ENCODE measurements around the gene TDP2. TPM values are rescaled to one million over a fixed set of nuclear protein-coding genes. Genes with fewer than 3 reads are reported as not detected.

TDP2 gene
- total RNA-seq, 1 experiment from 2014 or later, result 30.2 TPM

DNA sequence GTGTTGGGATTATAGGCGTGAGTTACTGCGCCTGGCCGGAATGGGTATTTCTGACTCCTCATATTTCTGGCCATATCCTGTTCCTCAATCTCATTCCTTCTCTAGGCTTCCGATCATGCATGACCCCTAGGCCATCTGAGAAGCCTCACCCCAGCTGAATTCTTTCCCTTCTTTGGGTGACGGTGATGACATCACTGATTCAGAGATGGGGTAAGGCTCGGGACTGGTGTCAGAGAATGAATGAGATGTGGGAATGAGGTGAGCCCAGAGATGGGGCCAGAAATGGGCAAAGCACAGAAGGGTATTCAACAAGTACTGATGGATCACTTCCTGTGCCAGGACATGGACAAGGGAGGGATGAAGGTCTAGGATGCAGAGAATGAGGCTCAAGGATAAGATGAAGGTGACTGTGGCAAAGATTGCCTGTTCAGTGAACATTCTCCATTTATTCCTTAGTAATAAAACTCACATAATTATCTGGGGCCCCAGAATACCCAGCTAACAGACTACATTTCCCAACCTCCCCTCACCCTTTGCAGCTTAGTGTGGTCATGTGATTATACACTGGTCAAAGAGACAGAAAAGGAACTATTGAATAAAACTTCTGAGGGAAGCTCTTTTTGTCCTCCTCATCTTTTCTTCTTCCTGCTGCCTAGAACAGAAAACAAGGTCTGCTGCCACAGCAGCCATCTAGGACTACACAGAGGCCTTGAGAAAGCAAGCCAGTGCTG lies 60.3 kb downstream of the TDP2 start:
- RAD21 ChIA-PET (ENCODE audit: low non-redundant PET in 1 of 2, low total read pairs in 2 of 2, uncharacterized antibody in 2 of 2, unreplicated experiment in 2 of 2), result no interaction called here
- CTCF ChIA-PET, result no interaction called here
- POLR2A ChIA-PET, result no interaction called here
- intact Hi-C loops (cut with micrococcal nuclease), result no loop called here
- no peak for TF ChIP-seq SIN3A (IDR thresholded peaks at IDR 0.05; ENCODE audit: low read depth)
- TF ChIP-seq YY1 (IDR thresholded peaks at IDR 0.05; ENCODE audit: extremely low read depth, insufficient replicate concordance, low read depth, low read length), result no peak
- no peak for TF ChIP-seq CEBPB (IDR thresholded peaks at IDR 0.05; ENCODE audit: low read depth)
- TF ChIP-seq ZNF274 (IDR thresholded peaks at IDR 0.05; ENCODE audit: low read depth, low read length), result no peak
- TF ChIP-seq, protein P1, sequence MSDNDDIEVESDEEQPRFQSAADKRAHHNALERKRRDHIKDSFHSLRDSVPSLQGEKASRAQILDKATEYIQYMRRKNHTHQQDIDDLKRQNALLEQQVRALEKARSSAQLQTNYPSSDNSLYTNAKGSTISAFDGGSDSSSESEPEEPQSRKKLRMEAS (IDR thresholded peaks at IDR 0.05), result no peak
- Histone ChIP-seq H4K20me1 (ENCODE audit: insufficient read depth) (no peaks in the 10 kb centered on the region), H3K36me3 (ENCODE audit: control insufficient read depth in 1 of 2, insufficient read depth in 2 of 2, low read length in 2 of 2) (no peaks in the 10 kb centered on the region), H3K4me3 (replicated peaks in 1 of 2; ENCODE audit: low read depth in 1 of 2, low read length in 2 of 2) (no peak overlapping the region), H3K79me2 (ENCODE audit: insufficient read depth, low read length) (no peaks in the 10 kb centered on the region), H3K27me3 (ENCODE audit: insufficient read depth, low read length) (no peaks in the 10 kb centered on the region), H3K4me2 (ENCODE audit: low read length) (no peak overlapping the region), H3K4me1 (ENCODE audit: control insufficient read depth in 1 of 2, insufficient read depth in 2 of 2, low read length in 2 of 2) (no peaks in the 10 kb centered on the region), H3K27ac (ENCODE audit: low read depth, low read length) (no peak overlapping the region), H3K9ac (ENCODE audit: low read length) (no peak overlapping the region), H3K9me3 (ENCODE audit: control insufficient read depth in 1 of 2, insufficient read depth in 1 of 2, low read depth in 1 of 2, low read length in 2 of 2) (no peaks in the 10 kb centered on the region), H2AFZ (ENCODE audit: low read depth, low read length, poor library complexity, severe bottlenecking) (no peak overlapping the region), H3K9me2 (ENCODE audit: insufficient read depth) (no peaks in the 10 kb centered on the region)
- ATAC-seq (no peak), DNase-seq (ENCODE audit: low read depth, low spot score) (no peak)
- BruUV-seq (replicated peaks), result no TSS peak

DNA sequence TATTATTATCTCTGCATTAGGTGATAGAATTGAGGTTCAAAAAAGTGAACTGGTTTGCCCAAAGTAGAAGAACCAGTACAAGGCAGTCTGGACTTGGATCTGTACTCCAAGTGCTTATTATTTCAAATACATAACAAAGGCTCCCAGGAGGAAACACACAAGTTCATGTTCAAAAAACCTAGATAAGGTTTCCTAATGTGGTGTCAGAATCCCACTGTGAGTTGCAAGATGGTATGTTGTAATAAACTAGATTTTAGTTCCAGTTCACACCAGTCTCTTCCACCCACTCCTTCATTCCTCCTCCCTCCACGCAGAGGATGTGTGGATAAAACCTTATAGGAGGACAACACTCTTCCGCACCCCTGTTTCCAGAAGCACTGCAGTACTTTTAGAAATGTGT lies 63.5 kb downstream of the TDP2 start:
- Histone ChIP-seq H3K27me3 (ENCODE audit: insufficient read depth, low read length) (no peaks in the 10 kb centered on the region), H3K9me3 (ENCODE audit: control insufficient read depth in 1 of 2, insufficient read depth in 1 of 2, low read depth in 1 of 2, low read length in 2 of 2) (no peaks in the 10 kb centered on the region), H3K9ac (ENCODE audit: low read length) (no peak overlapping the region), H3K4me2 (ENCODE audit: low read length) (no peak overlapping the region), H4K20me1 (ENCODE audit: insufficient read depth) (no peaks in the 10 kb centered on the region), H3K4me3 (replicated peaks in 1 of 2; ENCODE audit: low read depth in 1 of 2, low read length in 2 of 2) (no peak overlapping the region), H3K27ac (ENCODE audit: low read depth, low read length) (no peak overlapping the region), H3K4me1 (ENCODE audit: control insufficient read depth in 1 of 2, insufficient read depth in 2 of 2, low read length in 2 of 2) (no peaks in the 10 kb centered on the region), H3K9me2 (ENCODE audit: insufficient read depth) (no peaks in the 10 kb centered on the region), H2AFZ (ENCODE audit: low read depth, low read length, poor library complexity, severe bottlenecking) (no peak overlapping the region), H3K79me2 (ENCODE audit: insufficient read depth, low read length) (no peaks in the 10 kb centered on the region), H3K36me3 (ENCODE audit: control insufficient read depth in 1 of 2, insufficient read depth in 2 of 2, low read length in 2 of 2) (no peaks in the 10 kb centered on the region)
- ATAC-seq (no peak), DNase-seq (ENCODE audit: low read depth, low spot score) (no peak)
- POLR2A ChIA-PET, result no interaction called here
- BruUV-seq (replicated peaks), result no TSS peak
- CTCF ChIA-PET, result no interaction called here
- intact Hi-C loops (cut with micrococcal nuclease), result no loop called here
- RAD21 ChIA-PET (ENCODE audit: low non-redundant PET in 1 of 2, low total read pairs in 2 of 2, uncharacterized antibody in 2 of 2, unreplicated experiment in 2 of 2), result no interaction called here
- TF ChIP-seq TCF7L2 (IDR thresholded peaks at IDR 0.05; ENCODE audit: borderline replicate concordance, extremely low read depth, insufficient read depth, insufficient read length) (no peak), SRF (IDR thresholded peaks at IDR 0.05; ENCODE audit: low read depth) (no peak), POLR2AphosphoS5 (IDR thresholded peaks at IDR 0.05; ENCODE audit: low read depth, low read length) (no peak), CEBPB (IDR thresholded peaks at IDR 0.05; ENCODE audit: low read depth) (no peak), CBX3 (IDR thresholded peaks at IDR 0.05; ENCODE audit: low read depth) (no peak), JUND (IDR thresholded peaks at IDR 0.05) (no peak), YY1 (IDR thresholded peaks at IDR 0.05; ENCODE audit: extremely low read depth, insufficient replicate concordance, low read depth, low read length) (no peak), EZH2 (IDR thresholded peaks at IDR 0.05) (no peak), ZNF274 (IDR thresholded peaks at IDR 0.05; ENCODE audit: low read depth, low read length) (no peak), EGR1 (IDR thresholded peaks at IDR 0.05; ENCODE audit: low read depth) (no peak), SP1 (IDR thresholded peaks at IDR 0.05; ENCODE audit: low read depth) (no peak), POLR2A (IDR thresholded peaks at IDR 0.05; ENCODE audit: borderline replicate concordance, extremely low read depth, insufficient read depth, insufficient read length) (no peak)
- TF ChIP-seq, protein P2, sequence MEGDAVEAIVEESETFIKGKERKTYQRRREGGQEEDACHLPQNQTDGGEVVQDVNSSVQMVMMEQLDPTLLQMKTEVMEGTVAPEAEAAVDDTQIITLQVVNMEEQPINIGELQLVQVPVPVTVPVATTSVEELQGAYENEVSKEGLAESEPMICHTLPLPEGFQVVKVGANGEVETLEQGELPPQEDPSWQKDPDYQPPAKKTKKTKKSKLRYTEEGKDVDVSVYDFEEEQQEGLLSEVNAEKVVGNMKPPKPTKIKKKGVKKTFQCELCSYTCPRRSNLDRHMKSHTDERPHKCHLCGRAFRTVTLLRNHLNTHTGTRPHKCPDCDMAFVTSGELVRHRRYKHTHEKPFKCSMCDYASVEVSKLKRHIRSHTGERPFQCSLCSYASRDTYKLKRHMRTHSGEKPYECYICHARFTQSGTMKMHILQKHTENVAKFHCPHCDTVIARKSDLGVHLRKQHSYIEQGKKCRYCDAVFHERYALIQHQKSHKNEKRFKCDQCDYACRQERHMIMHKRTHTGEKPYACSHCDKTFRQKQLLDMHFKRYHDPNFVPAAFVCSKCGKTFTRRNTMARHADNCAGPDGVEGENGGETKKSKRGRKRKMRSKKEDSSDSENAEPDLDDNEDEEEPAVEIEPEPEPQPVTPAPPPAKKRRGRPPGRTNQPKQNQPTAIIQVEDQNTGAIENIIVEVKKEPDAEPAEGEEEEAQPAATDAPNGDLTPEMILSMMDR (IDR thresholded peaks at IDR 0.05 in 2 of 3, conservative IDR thresholded peaks at IDR 0.05 in 1 of 3; ENCODE audit: borderline replicate concordance in 1 of 3, insufficient read depth in 1 of 3, low read depth in 2 of 3, low read length in 2 of 3), result no peak
- TF ChIP-seq, protein P3, sequence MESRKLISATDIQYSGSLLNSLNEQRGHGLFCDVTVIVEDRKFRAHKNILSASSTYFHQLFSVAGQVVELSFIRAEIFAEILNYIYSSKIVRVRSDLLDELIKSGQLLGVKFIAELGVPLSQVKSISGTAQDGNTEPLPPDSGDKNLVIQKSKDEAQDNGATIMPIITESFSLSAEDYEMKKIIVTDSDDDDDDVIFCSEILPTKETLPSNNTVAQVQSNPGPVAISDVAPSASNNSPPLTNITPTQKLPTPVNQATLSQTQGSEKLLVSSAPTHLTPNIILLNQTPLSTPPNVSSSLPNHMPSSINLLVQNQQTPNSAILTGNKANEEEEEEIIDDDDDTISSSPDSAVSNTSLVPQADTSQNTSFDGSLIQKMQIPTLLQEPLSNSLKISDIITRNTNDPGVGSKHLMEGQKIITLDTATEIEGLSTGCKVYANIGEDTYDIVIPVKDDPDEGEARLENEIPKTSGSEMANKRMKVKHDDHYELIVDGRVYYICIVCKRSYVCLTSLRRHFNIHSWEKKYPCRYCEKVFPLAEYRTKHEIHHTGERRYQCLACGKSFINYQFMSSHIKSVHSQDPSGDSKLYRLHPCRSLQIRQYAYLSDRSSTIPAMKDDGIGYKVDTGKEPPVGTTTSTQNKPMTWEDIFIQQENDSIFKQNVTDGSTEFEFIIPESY (IDR thresholded peaks at IDR 0.05; ENCODE audit: extremely low read depth, insufficient replicate concordance, low read length), result no peak
- TF ChIP-seq, protein P4, sequence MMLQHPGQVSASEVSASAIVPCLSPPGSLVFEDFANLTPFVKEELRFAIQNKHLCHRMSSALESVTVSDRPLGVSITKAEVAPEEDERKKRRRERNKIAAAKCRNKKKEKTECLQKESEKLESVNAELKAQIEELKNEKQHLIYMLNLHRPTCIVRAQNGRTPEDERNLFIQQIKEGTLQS (IDR thresholded peaks at IDR 0.05), result no peak

Measured in HCT116 (cell line).